ENCODE data around the gene PKD1L1. TPM values are rescaled to one million over a fixed set of nuclear protein-coding genes. Genes with fewer than 3 reads are reported as not detected.
"Not testable (repeated sequence)": the region's sequence is repeated elsewhere in the genome, so short reads cannot be mapped to it uniquely, and the experiment has no call there.

PKD1L1 gene
- total RNA-seq = 1 to 10 TPM in 1 of 4 donors, under 1 TPM in 3; 0.12 to 1.3 (median 0.45) TPM

DNA sequence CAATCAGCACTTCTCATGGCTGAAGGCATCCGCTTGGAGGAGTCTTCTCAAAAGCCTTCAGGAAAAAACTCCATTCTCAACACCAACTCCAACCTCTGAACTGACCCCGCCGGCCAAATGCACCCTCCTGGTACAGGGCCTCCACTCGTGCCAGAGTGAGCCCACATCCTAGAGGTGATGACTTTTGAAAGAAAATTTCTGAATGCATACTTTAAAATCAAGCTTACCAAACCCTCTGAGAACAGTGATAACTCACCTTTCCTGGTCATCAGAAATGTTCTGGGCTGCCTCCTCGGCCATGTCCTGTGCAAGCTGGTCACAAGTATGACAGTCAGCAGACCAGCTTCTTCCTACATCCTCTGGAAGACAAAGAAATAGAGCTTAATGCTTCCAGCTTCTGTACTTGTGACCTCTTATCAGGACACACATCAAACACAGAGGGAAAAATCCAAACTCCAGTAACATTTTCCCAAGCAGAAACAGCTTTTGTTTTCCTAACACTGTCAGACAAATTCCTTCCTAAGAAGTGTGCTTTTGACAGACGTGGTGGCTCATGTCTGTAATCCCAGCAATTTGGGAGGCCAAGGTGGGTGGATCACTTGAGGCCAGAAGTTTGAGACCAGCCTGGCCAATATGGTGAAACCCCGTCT lies at the start of gene PKD1L1:
TSS of gene PKD1L1 (minus strand) at position 326 of the 650 bp plus-strand sequence. CDS start at position 300, 26 bp downstream.
- H3K4me3 ChIP-seq = no peak within 1 kb of the TSS
- no peaks in the 10 kb centered on the region for H3K9me3 ChIP-seq
- no peak for ATAC-seq
- no peaks in the 10 kb centered on the region for H3K27me3 ChIP-seq
- WGBS, 2 donors (ENCODE audit: low coverage in 1 of 2) = 83 to 100% methylated on average over 1 to 6 of the region's 7 CpGs
- TF ChIP-seq POLR2A (IDR thresholded peaks at IDR 0.05) = no peak
- no peak for TF ChIP-seq CTCF (IDR thresholded peaks at IDR 0.05)
- peaks cover 0 to under 1% of the 10 kb centered on the region in 2 donors for H3K36me3 ChIP-seq
- H3K4me1 ChIP-seq = no peaks in the 10 kb centered on the region
- H3K27ac ChIP-seq = peak within 1 kb of the TSS in 3 of 4 donors; percentile 34 to 61 (median 56)

- Histone ChIP-seq H3K27me3 (no peaks in the 10 kb centered on the region), H3K9me3 (no peaks in the 10 kb centered on the region), H3K27ac (peak overlapping the region in 2 of 4 donors; percentile 33 to 62), H3K4me1 (peaks cover 0 to 5% (median 0%) of the 10 kb centered on the region in 3 donors), H3K36me3 (no peaks in the 10 kb centered on the region), H3K4me3 (no peak overlapping the region)
- WGBS, 2 donors (ENCODE audit: low coverage in 1 of 2) = 71 to 95% methylated on average over 3 of the region's 3 CpGs
- no peak for ATAC-seq
- no peak for TF ChIP-seq POLR2AphosphoS5 (IDR thresholded peaks at IDR 0.05)
- no peak for TF ChIP-seq POLR2A (IDR thresholded peaks at IDR 0.05)
- TF ChIP-seq CTCF (IDR thresholded peaks at IDR 0.05) = no peak
- no peak for TF ChIP-seq EP300 (IDR thresholded peaks at IDR 0.05)
Observed at GRCh38 chr7:47992446-47992845, 44.2 kb upstream of the PKD1L1 start.

GRCh38 chr7:47991741-47992311 lies 43.6 kb upstream of the PKD1L1 start:
- Histone ChIP-seq H3K4me3 (peak overlapping the region; percentile 27 to 52), H3K27ac (peak overlapping the region in 2 of 4 donors; percentile 33 to 62), H3K9me3 (no peaks in the 10 kb centered on the region), H3K36me3 (no peaks in the 10 kb centered on the region), H3K4me1 (peaks cover 0 to 5% (median 0%) of the 10 kb centered on the region in 3 donors), H3K27me3 (no peaks in the 10 kb centered on the region)
- ATAC-seq = peak; percentile 91
- 3 to 5% methylated on average over 10 to 19 of the region's 26 CpGs for WGBS, 2 donors (ENCODE audit: low coverage in 1 of 2)
- no peak for TF ChIP-seq POLR2AphosphoS5 (IDR thresholded peaks at IDR 0.05)
- peak in 3 of 4 experiments; percentile 32 to 78 (median 42) for TF ChIP-seq CTCF (IDR thresholded peaks at IDR 0.05)
- no peak for TF ChIP-seq EP300 (IDR thresholded peaks at IDR 0.05)

DNA sequence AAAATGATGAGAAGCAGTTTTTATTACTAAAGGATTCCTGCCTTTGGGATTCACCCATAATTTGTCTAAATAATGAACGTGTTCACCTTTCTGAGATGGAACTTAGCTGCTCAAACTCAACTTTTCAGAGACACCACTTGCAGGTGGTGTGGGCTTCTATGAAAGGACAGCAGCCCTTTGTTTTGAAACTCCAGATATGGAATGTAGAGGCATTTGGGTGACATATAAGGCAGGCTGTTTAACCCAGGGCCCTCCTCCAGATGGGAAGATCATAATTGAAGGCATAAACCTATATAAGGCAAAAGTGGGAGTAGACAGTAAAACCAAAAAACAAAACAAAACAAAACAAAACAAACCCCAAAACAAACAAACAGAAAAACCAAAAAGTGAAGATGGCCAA lies 43.0 kb upstream of the PKD1L1 start:
- H3K4me3 ChIP-seq = peak overlapping the region in 1 of 2 donors; percentile 52
- ATAC-seq = no peak
- H3K27ac ChIP-seq = peak overlapping the region in 2 of 4 donors; percentile 33 to 62
- no peaks in the 10 kb centered on the region for H3K9me3 ChIP-seq
- H3K4me1 ChIP-seq = peaks cover 0 to 5% (median 0%) of the 10 kb centered on the region in 3 donors
- WGBS, 2 donors (ENCODE audit: low coverage in 1 of 2) = 75 to 91% methylated on average over 1 of the region's 1 CpG
- H3K27me3 ChIP-seq = no peaks in the 10 kb centered on the region
- no peak for TF ChIP-seq POLR2A (IDR thresholded peaks at IDR 0.05)
- no peaks in the 10 kb centered on the region for H3K36me3 ChIP-seq

- ATAC-seq = no peak
- Histone ChIP-seq H3K36me3 (no peaks in the 10 kb centered on the region), H3K27ac (no peak overlapping the region), H3K27me3 (no peaks in the 10 kb centered on the region), H3K4me1 (peaks cover 0 to 5% (median 0%) of the 10 kb centered on the region in 3 donors), H3K9me3 (no peaks in the 10 kb centered on the region), H3K4me3 (no peak overlapping the region)
- 92 to 100% methylated on average over 2 of the region's 5 CpGs for WGBS, 2 donors (ENCODE audit: low coverage in 1 of 2)
- no peak for TF ChIP-seq EP300 (IDR thresholded peaks at IDR 0.05)
- no peak for TF ChIP-seq POLR2AphosphoS5 (IDR thresholded peaks at IDR 0.05)
- TF ChIP-seq CTCF (IDR thresholded peaks at IDR 0.05) = no peak
- no peak for TF ChIP-seq POLR2A (IDR thresholded peaks at IDR 0.05)
Observed at GRCh38 chr7:47990592-47990991, 42.3 kb upstream of the PKD1L1 start.

DNA sequence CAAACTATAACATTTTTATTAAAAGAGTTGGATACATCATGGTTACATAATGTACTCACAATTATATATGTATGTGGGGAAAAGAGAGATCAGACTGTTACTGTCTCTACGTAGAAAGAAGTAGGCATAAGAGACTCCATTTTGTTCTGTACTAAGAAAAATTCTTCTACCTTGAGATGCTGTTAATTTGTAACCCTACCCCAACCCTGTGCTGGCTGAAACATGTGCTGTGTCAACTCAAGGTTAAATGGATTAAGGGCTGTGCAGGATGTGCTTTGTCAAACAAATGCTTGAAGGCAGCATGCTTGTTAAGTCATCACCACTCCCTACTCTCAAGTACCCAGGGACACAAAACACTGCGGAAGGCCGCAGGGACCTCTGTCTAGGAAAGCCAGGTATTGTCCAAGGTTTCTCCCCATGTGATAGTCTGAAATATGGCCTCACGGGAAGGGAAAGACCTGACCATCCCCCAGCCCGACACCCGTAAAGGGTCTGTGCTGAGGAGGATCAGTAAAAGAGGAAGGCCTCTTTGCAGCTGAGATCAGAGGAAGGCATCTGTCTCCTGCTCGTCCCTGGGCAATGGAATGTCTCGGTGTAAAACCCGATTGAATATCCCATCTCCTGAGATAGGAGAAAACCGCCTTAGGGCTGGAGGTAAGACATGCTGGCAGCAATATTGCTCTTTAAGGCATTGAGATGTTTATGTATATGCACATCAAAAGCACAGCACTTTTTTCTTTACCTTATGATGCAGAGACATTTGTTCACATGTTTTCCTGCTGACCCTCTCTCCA lies 41.5 kb upstream of the PKD1L1 start:
- H3K9me3 ChIP-seq, H3K27me3 ChIP-seq, H3K27ac ChIP-seq, H3K4me1 ChIP-seq, ATAC-seq, H3K36me3 ChIP-seq, H3K4me3 ChIP-seq: not testable (repeated sequence)
- 75 to 76% methylated on average over 3 to 6 of the region's 10 CpGs for WGBS, 2 donors (ENCODE audit: low coverage in 1 of 2)

Measured in gastroesophageal sphincter (tissue), 4 donors.